ENCODE data around the gene CHMP1B. TPM values are rescaled to one million over a fixed set of nuclear protein-coding genes. Genes with fewer than 3 reads are reported as not detected.
"Not testable (repeated sequence)": the region's sequence is repeated elsewhere in the genome, so short reads cannot be mapped to it uniquely, and the experiment has no call there.

The CHMP1B gene
- total and polyA plus RNA-seq, 2 donors = 38.0 to 74.2 TPM

DNA sequence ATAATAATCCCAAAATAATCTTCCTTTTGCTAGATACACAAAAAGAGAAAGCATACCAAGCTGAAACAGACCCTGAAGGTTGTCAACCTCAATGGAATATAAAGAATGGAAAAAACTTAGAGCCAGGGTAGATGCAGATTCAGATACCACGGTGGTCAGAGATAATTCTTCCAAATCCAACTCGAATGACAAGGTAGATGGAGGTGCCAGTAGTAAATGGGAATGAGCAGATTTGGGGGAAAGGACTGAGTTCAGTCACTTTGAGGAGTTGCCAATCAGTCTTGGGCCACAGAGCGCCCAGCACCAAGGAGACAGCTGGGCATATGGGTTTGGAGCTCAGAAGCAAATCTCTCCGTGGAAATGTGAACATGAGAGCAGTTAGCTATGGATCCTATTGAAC lies 3.4 kb upstream of the CHMP1B start:
- WGBS = 94% methylated on average over 4 of the region's 4 CpGs
- H3K27me3 ChIP-seq (ENCODE audit: control insufficient read depth in 2 of 2, insufficient read depth in 1 of 2, low read length in 1 of 2) = no peaks in the 10 kb centered on the region
- no peak overlapping the region for H3K4me3 ChIP-seq (ENCODE audit: low read length in 2 of 2)
- DNase-seq (ENCODE audit: low read depth in 6 of 9, low spot score in 9 of 9) = no peak
- H3K27ac ChIP-seq (ENCODE audit: low read depth in 1 of 2, low read length in 1 of 2) = no peak overlapping the region
- H3K9me3 ChIP-seq (ENCODE audit: control insufficient read depth in 2 of 2, insufficient read depth in 1 of 2, low read length in 1 of 2) = no peaks in the 10 kb centered on the region
- no peaks in the 10 kb centered on the region for H3K36me3 ChIP-seq (ENCODE audit: control insufficient read depth in 2 of 2, insufficient read depth in 2 of 2, low read length in 1 of 2)
- H3K4me1 ChIP-seq (ENCODE audit: control insufficient read depth in 2 of 2, insufficient read depth in 2 of 2, low read length in 2 of 2) = peaks cover 2 to 8% of the 10 kb centered on the region in 2 donors

DNA sequence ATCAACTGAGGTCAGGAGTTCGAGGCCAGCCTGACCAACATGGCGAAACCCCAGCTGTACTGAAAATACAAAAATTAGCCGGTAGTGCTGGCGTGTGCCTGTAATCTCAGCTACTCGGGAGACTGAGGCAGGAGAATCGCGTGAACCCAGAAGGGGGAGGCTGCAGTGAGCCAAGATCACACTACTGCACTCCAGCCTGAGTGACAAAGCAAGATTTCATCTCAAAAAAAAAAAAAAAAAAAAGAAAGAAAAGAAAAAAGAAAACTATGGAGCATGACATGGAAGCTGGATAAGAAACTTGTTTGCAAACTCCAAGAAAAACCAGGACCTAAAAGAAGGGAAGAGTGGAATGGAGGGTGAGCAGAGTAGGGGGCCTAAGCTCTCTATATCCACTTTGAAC lies 1.9 kb upstream of the CHMP1B start:
- Histone ChIP-seq H3K4me1 (ENCODE audit: control insufficient read depth in 2 of 2, insufficient read depth in 2 of 2, low read length in 2 of 2) (peaks cover 11 to 12% of the 10 kb centered on the region in 2 donors), H3K9me3 (ENCODE audit: control insufficient read depth in 2 of 2, insufficient read depth in 1 of 2, low read length in 1 of 2) (no peaks in the 10 kb centered on the region), H3K36me3 (ENCODE audit: control insufficient read depth in 2 of 2, insufficient read depth in 2 of 2, low read length in 1 of 2) (no peaks in the 10 kb centered on the region), H3K27me3 (ENCODE audit: control insufficient read depth in 2 of 2, insufficient read depth in 1 of 2, low read length in 1 of 2) (no peaks in the 10 kb centered on the region), H3K27ac (ENCODE audit: low read depth in 1 of 2, low read length in 1 of 2) (peak overlapping the region in 1 of 2 donors; percentile 91), H3K4me3 (ENCODE audit: low read length in 2 of 2) (no peak overlapping the region)
- WGBS = 96% methylated on average over 7 of the region's 7 CpGs
- no peak for DNase-seq (ENCODE audit: low read depth in 6 of 9, low spot score in 9 of 9)

DNA sequence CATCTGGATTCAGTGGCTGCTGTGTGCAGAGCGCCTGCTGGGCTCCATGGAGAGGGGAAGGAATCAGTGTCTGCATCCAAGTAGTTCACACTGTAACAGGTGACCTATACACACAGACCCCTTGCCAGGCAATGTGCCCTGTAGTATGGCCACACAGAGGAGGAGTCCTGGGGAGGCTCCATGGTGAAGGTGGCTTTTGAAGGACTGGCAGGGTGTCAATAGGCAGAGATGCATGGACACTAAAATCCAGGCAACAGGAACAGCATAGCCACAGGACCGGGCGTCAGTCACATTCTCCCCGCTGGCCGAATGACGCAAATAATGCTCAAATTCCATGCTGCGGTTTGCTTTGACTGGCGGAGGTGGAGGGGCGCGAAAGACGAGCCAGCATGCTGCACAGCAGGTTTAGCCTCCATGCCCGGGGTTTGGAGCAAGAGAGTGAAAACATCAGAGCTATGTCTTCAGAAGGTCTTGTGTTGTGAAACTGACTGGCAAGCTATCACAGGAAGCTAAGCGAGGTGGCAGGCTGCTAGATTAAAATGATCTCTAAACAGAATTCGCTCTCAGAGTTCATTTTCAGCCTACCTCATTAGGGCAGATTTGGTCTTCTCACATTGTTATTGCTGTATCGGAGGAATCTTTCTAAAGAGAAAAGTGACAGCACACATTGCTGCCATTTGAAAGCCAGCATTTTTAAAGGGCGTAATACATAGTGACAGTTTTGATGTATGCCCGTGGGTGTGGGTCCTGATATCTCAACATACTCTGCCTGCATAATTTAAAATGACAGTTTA lies 1.2 kb upstream of the CHMP1B start:
- 24% methylated on average over 17 of the region's 17 CpGs for WGBS
- H3K9me3 ChIP-seq (ENCODE audit: control insufficient read depth in 2 of 2, insufficient read depth in 1 of 2, low read length in 1 of 2) = no peaks in the 10 kb centered on the region
- peak overlapping the region; percentile 97 to 99 for H3K4me3 ChIP-seq (ENCODE audit: low read length in 2 of 2)
- peak overlapping the region; percentile 79 to 91 for H3K27ac ChIP-seq (ENCODE audit: low read depth in 1 of 2, low read length in 1 of 2)
- peaks cover 4 to 5% of the 10 kb centered on the region in 2 donors for H3K36me3 ChIP-seq (ENCODE audit: control insufficient read depth in 2 of 2, insufficient read depth in 2 of 2, low read length in 1 of 2)
- no peaks in the 10 kb centered on the region for H3K27me3 ChIP-seq (ENCODE audit: control insufficient read depth in 2 of 2, insufficient read depth in 1 of 2, low read length in 1 of 2)
- peak; percentile 29 to 76 (median 48) for DNase-seq (ENCODE audit: low read depth in 6 of 9, low spot score in 9 of 9)
- peaks cover 11 to 12% of the 10 kb centered on the region in 2 donors for H3K4me1 ChIP-seq (ENCODE audit: control insufficient read depth in 2 of 2, insufficient read depth in 2 of 2, low read length in 2 of 2)

DNA sequence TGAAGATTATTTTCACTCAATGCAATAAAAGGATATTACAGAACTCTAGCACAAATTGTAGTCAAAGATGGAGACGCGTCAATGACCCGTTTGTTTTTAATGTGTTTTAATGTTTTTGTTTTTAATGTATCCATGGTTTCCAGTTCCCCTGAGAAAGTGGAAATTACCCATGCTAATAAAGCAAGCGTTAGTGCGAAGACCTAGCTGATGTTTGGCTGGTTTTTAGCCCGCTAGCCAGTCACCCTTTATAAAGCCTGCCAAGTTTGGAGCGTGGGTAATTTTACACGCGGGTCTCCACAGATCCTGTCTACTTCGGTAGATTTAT lies 430 bp upstream of the CHMP1B start:
- WGBS = under 1% methylated on average over 10 of the region's 10 CpGs

DNA sequence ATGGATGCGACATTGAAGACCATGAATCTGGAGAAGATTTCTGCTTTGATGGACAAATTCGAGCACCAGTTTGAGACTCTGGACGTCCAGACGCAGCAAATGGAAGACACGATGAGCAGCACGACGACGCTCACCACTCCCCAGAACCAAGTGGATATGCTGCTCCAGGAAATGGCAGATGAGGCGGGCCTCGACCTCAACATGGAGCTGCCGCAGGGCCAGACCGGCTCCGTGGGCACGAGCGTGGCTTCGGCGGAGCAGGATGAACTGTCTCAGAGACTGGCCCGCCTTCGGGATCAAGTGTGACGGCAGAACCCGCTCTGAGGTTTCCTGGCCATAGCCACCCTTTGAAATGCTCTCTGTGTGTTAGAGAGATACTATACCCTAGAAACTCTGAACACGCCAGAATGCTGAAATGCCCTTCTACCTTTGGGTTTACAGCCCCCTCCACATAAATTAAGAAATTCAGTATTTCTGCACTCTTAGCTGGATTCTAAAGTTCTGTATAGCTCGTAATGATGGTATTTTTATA lies 659 bp downstream of the CHMP1B start:
- peak; percentile 19 to 75 (median 45) for DNase-seq (ENCODE audit: low read depth in 6 of 9, low spot score in 9 of 9)
- Histone ChIP-seq H3K9me3 (ENCODE audit: control insufficient read depth in 2 of 2, insufficient read depth in 1 of 2, low read length in 1 of 2) (no peaks in the 10 kb centered on the region), H3K4me3 (ENCODE audit: low read length in 2 of 2) (peak overlapping the region; percentile 97 to 99), H3K27ac (ENCODE audit: low read depth in 1 of 2, low read length in 1 of 2) (peak overlapping the region; percentile 91 to 95), H3K27me3 (ENCODE audit: control insufficient read depth in 2 of 2, insufficient read depth in 1 of 2, low read length in 1 of 2) (no peaks in the 10 kb centered on the region), H3K4me1 (ENCODE audit: control insufficient read depth in 2 of 2, insufficient read depth in 2 of 2, low read length in 2 of 2) (peaks cover 11 to 12% of the 10 kb centered on the region in 2 donors), H3K36me3 (ENCODE audit: control insufficient read depth in 2 of 2, insufficient read depth in 2 of 2, low read length in 1 of 2) (peaks cover 4 to 5% of the 10 kb centered on the region in 2 donors)
- WGBS = under 1% methylated on average over 23 of the region's 23 CpGs

More for the DNA sequence above, 430 bp upstream of the CHMP1B start:
- DNase-seq (ENCODE audit: low read depth in 6 of 9, low spot score in 9 of 9) = peak in 1 of 9 donors; percentile 1
- H3K4me1 ChIP-seq (ENCODE audit: control insufficient read depth in 2 of 2, insufficient read depth in 2 of 2, low read length in 2 of 2) = peaks cover 11 to 12% of the 10 kb centered on the region in 2 donors
- H3K36me3 ChIP-seq (ENCODE audit: control insufficient read depth in 2 of 2, insufficient read depth in 2 of 2, low read length in 1 of 2) = peaks cover 4 to 5% of the 10 kb centered on the region in 2 donors
- peak overlapping the region; percentile 97 to 99 for H3K4me3 ChIP-seq (ENCODE audit: low read length in 2 of 2)
- H3K27ac ChIP-seq (ENCODE audit: low read depth in 1 of 2, low read length in 1 of 2) = peak overlapping the region; percentile 91 to 95
- no peaks in the 10 kb centered on the region for H3K27me3 ChIP-seq (ENCODE audit: control insufficient read depth in 2 of 2, insufficient read depth in 1 of 2, low read length in 1 of 2)
- H3K9me3 ChIP-seq (ENCODE audit: control insufficient read depth in 2 of 2, insufficient read depth in 1 of 2, low read length in 1 of 2) = no peaks in the 10 kb centered on the region

DNA sequence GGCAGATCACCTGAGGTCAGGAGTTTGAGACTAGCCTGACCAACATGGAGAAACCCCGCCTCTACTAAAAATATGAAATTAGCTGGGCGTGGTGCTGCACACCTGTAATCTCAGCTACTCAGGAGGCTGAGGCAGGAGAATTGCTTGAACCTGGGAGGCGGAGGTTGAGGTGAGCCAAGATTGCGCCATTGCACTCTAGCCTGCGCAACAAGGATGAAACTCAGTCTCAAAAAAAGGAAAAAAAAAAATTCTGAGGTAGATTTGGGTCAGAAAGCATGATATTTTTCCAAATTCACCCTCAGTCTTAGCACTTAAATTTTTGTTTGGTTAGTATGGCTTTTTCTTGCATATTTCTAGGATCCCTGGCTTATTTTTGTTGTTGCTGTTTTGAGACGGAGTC lies 3.3 kb downstream of the CHMP1B start:
- H3K4me3 ChIP-seq (ENCODE audit: low read length in 2 of 2); H3K27ac ChIP-seq (ENCODE audit: low read depth in 1 of 2, low read length in 1 of 2); H3K9me3 ChIP-seq (ENCODE audit: control insufficient read depth in 2 of 2, insufficient read depth in 1 of 2, low read length in 1 of 2); H3K27me3 ChIP-seq (ENCODE audit: control insufficient read depth in 2 of 2, insufficient read depth in 1 of 2, low read length in 1 of 2); H3K36me3 ChIP-seq (ENCODE audit: control insufficient read depth in 2 of 2, insufficient read depth in 2 of 2, low read length in 1 of 2); DNase-seq (ENCODE audit: low read depth in 6 of 9, low spot score in 9 of 9): not testable (repeated sequence)
- WGBS = 98% methylated on average over 6 of the region's 6 CpGs
- peaks cover 11 to 12% of the 10 kb centered on the region in 2 donors for H3K4me1 ChIP-seq (ENCODE audit: control insufficient read depth in 2 of 2, insufficient read depth in 2 of 2, low read length in 2 of 2)

DNA sequence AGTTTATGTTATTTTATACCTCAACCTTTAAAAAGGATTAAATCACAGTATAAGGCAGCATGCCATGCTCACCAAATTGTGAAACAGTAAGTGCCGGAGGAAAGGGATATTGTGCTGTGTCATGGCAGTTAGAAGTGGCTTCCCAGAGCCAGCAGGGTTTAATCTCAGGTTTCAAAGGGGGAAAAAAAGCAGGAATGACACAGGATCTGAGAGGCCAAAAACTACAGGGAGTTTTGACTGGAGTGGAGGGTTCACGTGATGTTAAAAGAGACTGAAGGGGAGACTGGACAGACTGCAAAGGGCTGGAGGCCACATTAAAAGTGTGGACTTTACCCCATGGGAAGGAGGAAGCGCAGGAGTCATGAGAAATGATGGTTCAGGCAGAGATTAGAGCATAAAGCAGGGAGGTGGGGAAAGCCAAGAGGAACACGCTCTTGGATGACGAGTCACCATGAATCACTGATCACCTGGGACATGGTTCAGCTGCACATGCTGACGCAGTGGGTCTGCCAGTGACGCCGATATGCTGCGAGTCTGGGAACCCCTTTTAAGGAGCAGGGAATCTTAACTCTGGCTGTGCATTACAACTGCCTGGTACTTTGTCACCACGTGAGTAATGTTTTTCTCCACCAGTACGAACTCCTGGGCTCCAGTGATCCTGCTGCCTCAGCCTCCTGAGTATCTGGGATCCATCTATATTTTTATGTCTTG lies 6.1 kb downstream of the CHMP1B start:
- H3K27ac ChIP-seq (ENCODE audit: low read depth in 1 of 2, low read length in 1 of 2) = peak overlapping the region in 1 of 2 donors; percentile 25
- DNase-seq (ENCODE audit: low read depth in 6 of 9, low spot score in 9 of 9) = peak in 1 of 9 donors; percentile 21
- no peak overlapping the region for H3K4me3 ChIP-seq (ENCODE audit: low read length in 2 of 2)
- H3K9me3 ChIP-seq (ENCODE audit: control insufficient read depth in 2 of 2, insufficient read depth in 1 of 2, low read length in 1 of 2) = no peaks in the 10 kb centered on the region
- no peaks in the 10 kb centered on the region for H3K27me3 ChIP-seq (ENCODE audit: control insufficient read depth in 2 of 2, insufficient read depth in 1 of 2, low read length in 1 of 2)
- peaks cover 3 to 9% of the 10 kb centered on the region in 2 donors for H3K4me1 ChIP-seq (ENCODE audit: control insufficient read depth in 2 of 2, insufficient read depth in 2 of 2, low read length in 2 of 2)
- WGBS = 88% methylated on average over 11 of the region's 11 CpGs
- peaks cover 4 to 5% of the 10 kb centered on the region in 2 donors for H3K36me3 ChIP-seq (ENCODE audit: control insufficient read depth in 2 of 2, insufficient read depth in 2 of 2, low read length in 1 of 2)

DNA sequence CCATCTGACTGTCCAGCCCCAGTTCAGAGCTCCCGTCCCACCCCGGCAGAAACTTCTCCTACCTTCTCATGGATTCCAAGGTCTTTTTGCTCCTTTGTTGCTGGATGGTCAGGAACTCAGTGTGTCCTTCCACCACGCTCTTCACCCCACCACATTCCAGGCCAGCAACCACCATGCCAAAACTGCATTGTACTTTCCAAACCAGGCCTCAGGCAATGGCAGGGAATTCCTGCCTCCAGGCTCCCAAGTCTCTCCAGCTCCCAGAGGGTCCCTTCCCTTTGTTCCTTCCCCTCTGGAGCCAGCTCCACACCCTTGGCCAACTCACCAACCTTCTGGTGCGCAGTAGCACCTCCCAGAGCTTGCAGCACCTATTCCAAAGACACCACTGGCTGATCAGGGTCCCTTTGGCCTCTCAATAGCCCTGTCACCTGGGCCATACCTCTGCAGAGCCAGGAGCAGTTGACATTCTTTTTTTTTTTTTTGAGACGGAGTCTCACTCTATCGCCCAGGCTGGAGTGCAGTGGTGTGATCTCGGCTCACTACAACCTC lies 8.1 kb downstream of the CHMP1B start:
- WGBS = 98% methylated on average over 7 of the region's 7 CpGs
- H3K9me3 ChIP-seq (ENCODE audit: control insufficient read depth in 2 of 2, insufficient read depth in 1 of 2, low read length in 1 of 2) = no peaks in the 10 kb centered on the region
- no peak overlapping the region for H3K4me3 ChIP-seq (ENCODE audit: low read length in 2 of 2)
- no peaks in the 10 kb centered on the region for H3K4me1 ChIP-seq (ENCODE audit: control insufficient read depth in 2 of 2, insufficient read depth in 2 of 2, low read length in 2 of 2)
- no peak for DNase-seq (ENCODE audit: low read depth in 6 of 9, low spot score in 9 of 9)
- peaks cover 4 to 5% of the 10 kb centered on the region in 2 donors for H3K36me3 ChIP-seq (ENCODE audit: control insufficient read depth in 2 of 2, insufficient read depth in 2 of 2, low read length in 1 of 2)
- H3K27me3 ChIP-seq (ENCODE audit: control insufficient read depth in 2 of 2, insufficient read depth in 1 of 2, low read length in 1 of 2) = no peaks in the 10 kb centered on the region
- H3K27ac ChIP-seq (ENCODE audit: low read depth in 1 of 2, low read length in 1 of 2) = no peak overlapping the region

Measured in thymus (tissue), 11 donors.